ENCODE results near the gene CCND1. TPM values are rescaled to one million over a fixed set of nuclear protein-coding genes. Genes with fewer than 3 reads are reported as not detected.

The CCND1 gene
- total RNA-seq, 1 experiment from 2014 or later: 2,517 TPM

DNA sequence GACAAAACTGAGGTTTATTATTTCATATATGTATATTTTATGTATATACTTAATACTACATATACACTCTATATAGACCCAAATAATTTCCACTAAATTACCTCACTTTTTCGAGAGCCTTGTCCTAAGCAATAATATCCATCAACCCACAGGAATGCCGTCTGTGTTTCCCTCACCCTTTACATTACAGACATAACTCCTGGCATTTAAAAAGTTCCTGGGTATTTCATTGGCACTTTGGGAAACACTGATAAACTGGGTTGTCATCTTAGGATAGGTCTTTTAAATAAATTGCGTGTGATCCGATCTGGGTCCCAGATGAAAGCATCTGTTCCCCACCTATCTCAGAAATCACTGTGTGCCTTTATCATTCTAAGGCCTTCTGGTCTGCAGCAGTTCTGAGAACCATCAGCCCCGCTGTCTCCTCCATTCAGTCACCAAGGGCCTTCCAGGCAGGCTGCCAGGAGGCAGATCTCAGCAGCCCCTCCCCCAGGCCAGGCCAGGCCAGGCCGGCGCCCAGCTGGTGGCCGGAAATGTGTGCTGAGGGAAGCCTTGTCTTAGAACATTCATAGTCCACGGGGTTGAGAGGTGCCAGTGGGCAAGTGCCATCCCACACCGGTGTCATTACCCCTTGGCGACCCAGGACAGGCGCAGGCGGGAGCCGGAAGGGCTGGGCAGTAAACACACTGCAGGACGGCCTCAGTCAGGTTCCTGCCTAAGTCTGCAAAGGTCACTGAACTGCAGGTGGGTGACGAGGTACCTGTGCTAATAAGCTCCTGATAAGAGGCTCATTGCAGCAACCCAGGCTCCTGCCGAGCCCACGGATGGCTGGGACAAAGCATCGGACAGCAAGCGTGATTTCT is 59.6 kb downstream of the CCND1 start:
- Histone ChIP-seq H3K36me3 (ENCODE audit: insufficient read depth, low read length, poor library complexity, severe bottlenecking) (no peaks in the 10 kb centered on the region), H3K4me3 (ENCODE audit: low read depth, low read length, poor library complexity, severe bottlenecking) (no peak overlapping the region), H3K27me3 (replicated peaks; ENCODE audit: insufficient read depth, low read depth, low read length, poor library complexity) (peaks cover 35% of the 10 kb centered on the region), H3K9me3 (ENCODE audit: low read depth, low read length, poor library complexity, severe bottlenecking) (no peaks in the 10 kb centered on the region), H3K27ac (ENCODE audit: low read depth, low read length, poor library complexity, severe bottlenecking) (no peak overlapping the region), H3K4me1 (ENCODE audit: insufficient read depth, low read length, poor library complexity, severe bottlenecking) (peaks cover 21% of the 10 kb centered on the region)
- DNase-seq (ENCODE audit: low spot score): no peak
- no peak for TF ChIP-seq EZH2 (IDR thresholded peaks at IDR 0.05; ENCODE audit: borderline replicate concordance, low read depth, low read length, poor library complexity, severe bottlenecking)
- TF ChIP-seq, protein P1, sequence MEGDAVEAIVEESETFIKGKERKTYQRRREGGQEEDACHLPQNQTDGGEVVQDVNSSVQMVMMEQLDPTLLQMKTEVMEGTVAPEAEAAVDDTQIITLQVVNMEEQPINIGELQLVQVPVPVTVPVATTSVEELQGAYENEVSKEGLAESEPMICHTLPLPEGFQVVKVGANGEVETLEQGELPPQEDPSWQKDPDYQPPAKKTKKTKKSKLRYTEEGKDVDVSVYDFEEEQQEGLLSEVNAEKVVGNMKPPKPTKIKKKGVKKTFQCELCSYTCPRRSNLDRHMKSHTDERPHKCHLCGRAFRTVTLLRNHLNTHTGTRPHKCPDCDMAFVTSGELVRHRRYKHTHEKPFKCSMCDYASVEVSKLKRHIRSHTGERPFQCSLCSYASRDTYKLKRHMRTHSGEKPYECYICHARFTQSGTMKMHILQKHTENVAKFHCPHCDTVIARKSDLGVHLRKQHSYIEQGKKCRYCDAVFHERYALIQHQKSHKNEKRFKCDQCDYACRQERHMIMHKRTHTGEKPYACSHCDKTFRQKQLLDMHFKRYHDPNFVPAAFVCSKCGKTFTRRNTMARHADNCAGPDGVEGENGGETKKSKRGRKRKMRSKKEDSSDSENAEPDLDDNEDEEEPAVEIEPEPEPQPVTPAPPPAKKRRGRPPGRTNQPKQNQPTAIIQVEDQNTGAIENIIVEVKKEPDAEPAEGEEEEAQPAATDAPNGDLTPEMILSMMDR (conservative IDR thresholded peaks at IDR 0.05; ENCODE audit: low read depth, low read length): no peak
- intact Hi-C loops (cut with micrococcal nuclease; ENCODE audit: unreplicated experiment): no loop called here
- CTCF ChIA-PET: no interaction called here
- no TSS peak for BruUV-seq (replicated peaks)
- POLR2A ChIA-PET (ENCODE audit: low non-redundant PET): no interaction called here

DNA sequence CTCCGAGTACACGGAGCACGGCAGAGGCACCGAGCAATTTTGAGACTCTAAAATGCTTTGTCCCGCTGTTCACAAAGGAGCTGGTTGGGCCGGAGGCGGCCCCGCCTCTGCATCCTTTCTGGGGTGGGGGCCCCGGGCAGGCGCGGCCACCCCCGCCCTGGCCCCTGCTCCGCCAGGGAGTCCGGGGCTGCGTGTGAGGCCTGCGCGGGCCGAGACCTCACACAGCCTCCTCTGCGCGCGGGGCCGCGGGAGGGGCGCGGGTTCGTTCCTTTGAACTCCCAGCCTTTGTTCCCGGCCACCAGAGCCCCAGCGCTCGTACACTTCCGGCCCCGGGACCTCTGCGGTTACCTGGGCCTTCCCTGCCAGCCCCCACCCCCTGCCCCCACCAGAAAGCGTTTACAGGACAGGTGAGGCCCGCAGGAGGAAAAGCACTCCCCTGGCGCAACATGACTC is 61.3 kb downstream of the CCND1 start:
- CTCF ChIA-PET: interaction anchor here (0.7 kb wide), 1 partner anchor 21 kb away, joined by 10 read pairs; no protein-coding TSS in a partner anchor
- no peak for TF ChIP-seq EZH2 (IDR thresholded peaks at IDR 0.05; ENCODE audit: borderline replicate concordance, low read depth, low read length, poor library complexity, severe bottlenecking)
- TF ChIP-seq, protein P1 (conservative IDR thresholded peaks at IDR 0.05; ENCODE audit: low read depth, low read length): no peak
- Histone ChIP-seq H3K36me3 (ENCODE audit: insufficient read depth, low read length, poor library complexity, severe bottlenecking) (no peaks in the 10 kb centered on the region), H3K9me3 (ENCODE audit: low read depth, low read length, poor library complexity, severe bottlenecking) (no peaks in the 10 kb centered on the region), H3K27ac (ENCODE audit: low read depth, low read length, poor library complexity, severe bottlenecking) (no peak overlapping the region), H3K4me3 (ENCODE audit: low read depth, low read length, poor library complexity, severe bottlenecking) (no peak overlapping the region), H3K4me1 (ENCODE audit: insufficient read depth, low read length, poor library complexity, severe bottlenecking) (peaks cover 38% of the 10 kb centered on the region), H3K27me3 (replicated peaks; ENCODE audit: insufficient read depth, low read depth, low read length, poor library complexity) (peaks cover 35% of the 10 kb centered on the region)
- no TSS peak for BruUV-seq (replicated peaks)
- intact Hi-C loops (cut with micrococcal nuclease; ENCODE audit: unreplicated experiment): no loop called here
- no peak for DNase-seq (ENCODE audit: low spot score)
- POLR2A ChIA-PET (ENCODE audit: low non-redundant PET): no interaction called here

DNA sequence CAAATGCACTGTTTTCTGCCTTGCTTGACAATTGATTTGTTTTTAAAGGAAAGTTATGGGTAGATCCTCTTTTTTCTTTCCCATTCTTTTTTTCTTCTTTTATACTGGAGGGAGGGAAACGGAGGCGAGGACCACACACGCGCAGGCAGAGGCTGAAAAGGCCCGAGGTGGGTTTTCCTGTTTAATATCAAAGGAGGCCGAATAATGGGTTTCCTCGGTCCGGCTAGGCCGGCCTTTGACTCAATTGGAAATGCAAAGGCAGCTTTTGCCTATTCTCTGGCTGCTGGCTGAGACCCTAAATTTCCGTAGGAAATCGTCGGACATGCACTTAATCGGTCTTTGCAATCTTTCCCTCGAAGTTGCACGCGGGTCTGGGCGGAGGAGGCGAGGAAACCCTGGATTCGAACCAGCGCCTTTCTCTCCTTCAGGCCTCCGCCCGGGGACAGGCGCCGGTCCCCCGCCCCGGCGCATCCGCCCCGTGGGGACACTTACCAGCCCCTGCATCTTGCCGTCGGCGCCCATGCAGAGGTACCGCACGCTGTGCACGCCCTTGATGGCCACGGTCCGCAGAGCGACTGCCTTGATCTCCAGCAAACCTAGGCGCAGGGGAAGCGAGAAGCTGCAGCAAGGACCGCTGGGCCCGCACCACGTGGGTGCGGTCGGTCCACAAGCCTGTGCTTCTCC is 62.0 kb downstream of the CCND1 start:
- CTCF ChIA-PET: interaction anchor here (0.6 kb wide), 1 partner anchor 226 kb away, joined by 4 read pairs; no protein-coding TSS in a partner anchor
- no peak overlapping the region for H3K4me3 ChIP-seq (ENCODE audit: low read depth, low read length, poor library complexity, severe bottlenecking)
- peaks cover 35% of the 10 kb centered on the region for H3K27me3 ChIP-seq (replicated peaks; ENCODE audit: insufficient read depth, low read depth, low read length, poor library complexity)
- intact Hi-C loops (cut with micrococcal nuclease; ENCODE audit: unreplicated experiment): no loop called here
- no peaks in the 10 kb centered on the region for H3K36me3 ChIP-seq (ENCODE audit: insufficient read depth, low read length, poor library complexity, severe bottlenecking)
- POLR2A ChIA-PET (ENCODE audit: low non-redundant PET): no interaction called here
- no peak for DNase-seq (ENCODE audit: low spot score)
- H3K27ac ChIP-seq (ENCODE audit: low read depth, low read length, poor library complexity, severe bottlenecking): no peak overlapping the region
- TF ChIP-seq EZH2 (IDR thresholded peaks at IDR 0.05; ENCODE audit: borderline replicate concordance, low read depth, low read length, poor library complexity, severe bottlenecking): peak; percentile 95
- TF ChIP-seq, protein P1 (conservative IDR thresholded peaks at IDR 0.05; ENCODE audit: low read depth, low read length): no peak
- no peaks in the 10 kb centered on the region for H3K9me3 ChIP-seq (ENCODE audit: low read depth, low read length, poor library complexity, severe bottlenecking)
- H3K4me1 ChIP-seq (ENCODE audit: insufficient read depth, low read length, poor library complexity, severe bottlenecking): peaks cover 44% of the 10 kb centered on the region
- BruUV-seq (replicated peaks): no TSS peak

All from A673 (cell line).